Activated CD8-positive, alpha-beta T cell treated with anti-CD3 and anti-CD28 coated beads, Interleukin-2, amount 10 ng/mL, durations not matched to agents 7 days and 5 days (primary cell): ENCODE measurements around the gene DMC1. TPM values are rescaled to one million over a fixed set of nuclear protein-coding genes. Genes with fewer than 3 reads are reported as not detected.
"Not testable (repeated sequence)": the region's sequence is repeated elsewhere in the genome, so short reads cannot be mapped to it uniquely, and the experiment has no call there.

Source experiments
- ATAC-seq: fragments of 150-1000 bp; cut with Tn5 transposase; one replicate; pipeline ENCODE4 v1.10.0; 2021; ENCODE audit warnings: moderate library complexity
- CTCF ChIA-PET: fragments of 350-600 bp; sonication (Branson Sonifier 250); formaldehyde crosslinking; loops from one replicate; lab custom pipeline; 2021; ENCODE audit warnings: antibody characterized with exemption; lab: Charles Lee
- POLR2A ChIA-PET: fragments of 350-600 bp; sonication (Branson Sonifier 250); formaldehyde crosslinking; loops from one replicate; lab custom pipeline; 2021; ENCODE audit warnings: antibody characterized with exemption; lab: Charles Lee
- DNase-seq: peaks from one replicate; pipeline ENCODE4 v3.0.0-alpha.2; 2020
- H3K27ac Mint-ChIP-seq: one replicate; pipeline ENCODE4 v1.8.0; 2021; ENCODE audit warnings: mild to moderate bottlenecking, mixed read lengths
- H3K27me3 Mint-ChIP-seq: one replicate; pipeline ENCODE4 v1.8.0; 2021; ENCODE audit warnings: low read depth, mixed read lengths
- H3K36me3 Mint-ChIP-seq: one replicate; pipeline ENCODE4 v1.8.0; 2021; ENCODE audit warnings: low read depth, mixed read lengths
- H3K4me1 Mint-ChIP-seq: one replicate; pipeline ENCODE4 v1.8.0; 2021; ENCODE audit warnings: low read depth, mixed read lengths
- H3K4me3 Mint-ChIP-seq: one replicate; pipeline ENCODE4 v1.8.0; 2021; ENCODE audit warnings: mild to moderate bottlenecking, mixed read lengths
- H3K9me3 Mint-ChIP-seq: one replicate; pipeline ENCODE4 v1.8.0; 2022; ENCODE audit warnings: mixed read lengths; ENCODE audit not compliant: insufficient read depth
- total RNA-seq, 2 experiments: library from RNA; stranded (reverse); gene quantifications; one replicate each; pipeline ENCODE4 v1.2.3, GENCODE V29; 2021

The DMC1 gene
- total RNA-seq, 2 experiments from 2014 or later: 10.1 to 12.1 TPM

DNA sequence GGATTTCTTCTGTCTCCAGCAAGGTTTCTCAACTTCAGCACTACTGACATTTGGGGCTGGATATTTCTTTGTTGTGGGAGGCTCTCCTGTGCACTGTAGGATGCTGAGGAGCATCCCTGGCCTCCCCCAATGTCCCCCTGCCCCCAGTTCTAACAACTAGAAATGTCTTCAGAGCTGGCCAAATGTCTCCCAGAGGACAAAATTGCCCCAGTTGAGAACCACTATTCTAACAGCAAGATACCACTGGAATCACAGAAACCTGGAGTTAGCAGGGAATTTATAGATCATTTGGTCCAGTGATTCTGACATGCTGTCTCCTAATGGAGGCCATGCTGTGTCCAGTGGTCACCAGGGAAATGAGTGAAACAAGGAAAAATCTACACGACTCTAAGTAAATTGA is 32.2 kb upstream of the DMC1 start:
- DNase-seq (no peak), ATAC-seq (no peak)
- H3K36me3 Mint-ChIP-seq: no peaks in the 10 kb centered on the region
- ChIA-PET CTCF (no interaction called here), POLR2A (no interaction called here)
- H3K4me1 Mint-ChIP-seq: no peaks in the 10 kb centered on the region
- H3K9me3 Mint-ChIP-seq: no peaks in the 10 kb centered on the region
- H3K27ac Mint-ChIP-seq: no peak overlapping the region
- no peak overlapping the region for H3K4me3 Mint-ChIP-seq
- peaks cover 13% of the 10 kb centered on the region for H3K27me3 Mint-ChIP-seq

DNA sequence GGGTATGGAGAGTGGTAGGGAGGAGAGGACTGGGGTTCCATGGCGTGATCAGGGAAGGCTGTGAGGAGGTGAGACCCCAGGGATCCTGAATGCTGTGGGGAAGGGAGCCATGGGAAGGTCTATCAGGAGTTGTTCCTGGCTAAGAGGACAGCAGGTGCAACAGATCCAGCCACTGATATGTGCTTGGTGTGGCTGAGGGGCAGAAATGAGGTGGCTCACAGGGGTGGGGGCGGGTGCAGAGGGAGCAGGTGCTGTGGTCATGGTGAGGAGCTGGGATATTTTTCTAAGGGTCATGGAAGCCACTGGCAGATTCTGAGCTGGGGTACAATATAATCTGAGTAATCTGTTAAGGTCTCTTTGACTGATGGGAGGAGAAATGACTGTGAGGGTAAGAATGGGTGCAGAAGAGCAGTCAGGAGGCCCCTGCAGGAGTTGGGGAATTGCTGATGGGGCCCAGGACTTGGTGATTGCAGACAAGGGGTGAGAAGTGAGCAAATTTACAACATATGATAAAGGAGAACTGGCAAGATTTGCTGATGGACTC is 31.3 kb upstream of the DMC1 start:
- CTCF ChIA-PET: no interaction called here
- POLR2A ChIA-PET: no interaction called here
- Mint-ChIP-seq H3K4me1 (no peaks in the 10 kb centered on the region), H3K27ac (no peak overlapping the region), H3K9me3 (no peaks in the 10 kb centered on the region), H3K36me3 (no peaks in the 10 kb centered on the region), H3K4me3 (no peak overlapping the region), H3K27me3 (peaks cover 13% of the 10 kb centered on the region)
- no peak for DNase-seq
- ATAC-seq: no peak

DNA sequence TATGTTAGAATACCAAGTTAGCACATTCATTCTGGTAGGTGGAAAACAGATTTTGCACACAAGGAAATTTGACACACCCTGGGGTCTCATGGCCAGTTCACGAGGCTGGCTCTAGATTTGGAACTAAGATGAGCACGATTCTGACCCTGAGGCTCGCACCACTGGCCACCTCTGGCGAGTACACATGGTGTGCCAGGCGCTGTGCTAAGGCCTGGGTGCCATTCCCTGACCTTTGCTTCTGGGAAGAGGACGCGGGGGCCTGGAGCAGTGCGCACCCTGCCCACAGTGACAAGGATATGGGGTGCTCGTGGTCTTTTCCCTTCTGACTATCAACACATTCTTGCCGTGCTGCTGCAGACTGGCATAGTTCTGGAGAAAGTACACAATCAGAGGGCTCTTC is 29.5 kb upstream of the DMC1 start:
- no peak for DNase-seq
- Mint-ChIP-seq H3K9me3 (no peaks in the 10 kb centered on the region), H3K4me3 (no peak overlapping the region), H3K27me3 (peaks cover 11% of the 10 kb centered on the region), H3K27ac (no peak overlapping the region), H3K4me1 (no peaks in the 10 kb centered on the region), H3K36me3 (no peaks in the 10 kb centered on the region)
- CTCF ChIA-PET: no interaction called here
- POLR2A ChIA-PET: no interaction called here
- no peak for ATAC-seq

DNA sequence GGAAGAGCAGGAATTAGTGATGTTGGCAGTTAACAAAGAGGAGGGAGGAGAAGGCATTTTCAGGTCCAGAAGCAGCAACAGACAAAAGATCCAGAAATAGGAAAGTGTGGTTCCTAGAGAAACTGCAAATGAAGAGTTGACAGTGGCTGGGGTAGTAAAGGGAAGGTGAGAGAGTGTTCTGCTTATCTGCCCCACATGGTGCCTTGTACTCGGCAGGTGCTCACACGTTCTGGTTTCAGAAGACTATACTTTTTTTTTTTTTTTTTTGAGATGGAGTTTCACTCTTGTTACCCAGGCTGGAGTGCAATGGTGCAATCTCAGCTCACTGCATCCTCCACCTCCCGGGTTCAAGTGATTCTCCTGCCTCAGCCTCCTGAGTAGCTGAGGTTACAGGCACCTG is 12.9 kb upstream of the DMC1 start:
- CTCF ChIA-PET, ATAC-seq, H3K4me1 Mint-ChIP-seq, H3K4me3 Mint-ChIP-seq, H3K27ac Mint-ChIP-seq, POLR2A ChIA-PET, H3K27me3 Mint-ChIP-seq, H3K36me3 Mint-ChIP-seq, DNase-seq, H3K9me3 Mint-ChIP-seq: not testable (repeated sequence)

DNA sequence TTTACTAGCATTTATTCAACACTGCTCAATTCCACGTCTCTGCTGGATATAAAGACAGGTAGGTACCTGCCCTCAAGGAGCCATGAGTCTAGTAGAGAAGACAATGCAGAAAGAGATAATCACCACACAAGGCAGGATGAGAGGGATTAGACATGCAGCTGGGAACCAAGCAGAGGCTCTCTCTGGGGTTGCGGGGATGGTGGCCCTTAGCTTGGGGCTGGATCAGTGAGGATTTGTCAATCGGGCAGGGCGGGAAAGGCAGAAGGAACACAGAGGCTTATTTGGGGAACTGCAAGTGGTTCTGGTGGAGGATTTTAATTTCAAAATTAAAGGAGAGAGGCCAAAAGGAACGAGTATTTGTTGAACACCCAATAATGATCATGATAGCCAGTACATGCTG is 8.5 kb upstream of the DMC1 start:
- no peaks in the 10 kb centered on the region for H3K9me3 Mint-ChIP-seq
- ChIA-PET CTCF (no interaction called here), POLR2A (no interaction called here)
- ATAC-seq: no peak
- DNase-seq: no peak
- H3K4me1 Mint-ChIP-seq: no peaks in the 10 kb centered on the region
- no peak overlapping the region for H3K4me3 Mint-ChIP-seq
- H3K36me3 Mint-ChIP-seq: no peaks in the 10 kb centered on the region
- peaks cover 2% of the 10 kb centered on the region for H3K27me3 Mint-ChIP-seq
- H3K27ac Mint-ChIP-seq: no peak overlapping the region

DNA sequence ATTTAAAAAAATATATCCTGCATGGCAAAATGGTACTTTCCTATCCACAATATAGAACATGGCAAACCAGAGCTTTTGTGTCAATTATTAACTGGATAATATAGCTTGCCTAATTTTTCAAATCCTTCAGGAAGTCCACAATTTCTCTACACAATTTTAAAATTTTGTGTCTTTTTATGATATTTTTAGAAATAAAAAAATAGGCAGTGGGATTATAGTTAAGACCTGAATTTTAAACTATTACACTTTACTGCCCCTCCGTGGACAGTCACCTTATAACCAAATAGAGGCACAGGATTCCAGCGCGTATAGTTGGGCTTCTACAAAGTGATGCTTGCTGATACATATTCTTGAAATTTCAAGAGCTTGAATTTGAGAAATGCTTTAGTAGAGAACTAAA is 2.1 kb upstream of the DMC1 start:
- POLR2A ChIA-PET: interaction anchor here (0.8 to 1.7 kb wide), 3 partner anchors 84 to 519 kb away, joined by 3 to 6 read pairs (median 5); partner anchors contain the start of gene TOMM22
- H3K4me1 Mint-ChIP-seq: peaks cover 22% of the 10 kb centered on the region

DNA sequence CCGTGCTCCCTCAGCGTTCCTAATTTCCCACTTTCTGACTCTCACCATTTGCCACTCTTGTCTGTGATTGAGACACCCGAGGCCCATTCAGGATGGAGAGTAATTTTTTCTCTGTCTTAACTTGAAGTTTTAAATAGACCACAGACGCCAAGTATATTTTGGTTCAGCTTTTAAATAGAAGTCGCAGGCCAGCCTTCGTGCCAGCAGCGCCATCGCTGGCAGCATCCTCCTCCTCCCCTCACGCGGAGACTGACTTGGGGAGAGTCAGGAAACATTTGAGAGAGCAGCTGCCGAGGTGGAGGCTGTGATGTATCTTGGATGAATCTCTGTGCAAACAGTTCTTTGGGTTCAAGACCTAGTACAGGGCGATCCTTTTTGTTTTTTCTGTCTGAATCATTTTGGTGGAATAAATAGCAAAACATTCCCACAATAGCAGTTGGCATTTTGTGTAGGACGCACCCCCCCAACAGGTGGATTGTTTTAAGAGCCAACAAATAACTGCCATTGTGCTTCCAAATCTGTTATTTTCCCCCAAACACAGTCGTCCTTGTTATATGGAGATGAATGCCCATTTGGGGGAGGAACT is 889 bp upstream of the DMC1 start:
- H3K4me3 Mint-ChIP-seq: peak overlapping the region; percentile 85
- H3K27me3 Mint-ChIP-seq: no peaks in the 10 kb centered on the region
- peak; percentile 59 for DNase-seq
- ChIA-PET CTCF (interaction anchor here (0.7 to 3.3 kb wide), 18 partner anchors 13 to 519 kb away, joined by 3 to 35 read pairs (median 4); no protein-coding TSS in a partner anchor), POLR2A (interaction anchor here (0.9 to 1.7 kb wide), 6 partner anchors 9 to 518 kb away, joined by 3 to 5 read pairs (median 3); partner anchors contain the start of gene TOMM22)
- no peaks in the 10 kb centered on the region for H3K9me3 Mint-ChIP-seq
- peaks cover 2% of the 10 kb centered on the region for H3K36me3 Mint-ChIP-seq
- peak; percentile 32 for ATAC-seq
- peak overlapping the region; percentile 94 for H3K27ac Mint-ChIP-seq
- H3K4me1 Mint-ChIP-seq: peaks cover 22% of the 10 kb centered on the region

More for the DNA sequence above, 2.1 kb upstream of the DMC1 start:
- Mint-ChIP-seq H3K27me3 (no peaks in the 10 kb centered on the region), H3K27ac (no peak overlapping the region), H3K9me3 (no peaks in the 10 kb centered on the region), H3K4me3 (no peak overlapping the region), H3K36me3 (peaks cover 2% of the 10 kb centered on the region)
- CTCF ChIA-PET: interaction anchor here (0.7 to 3.3 kb wide), 29 partner anchors 10 to 608 kb away, joined by 3 to 35 read pairs (median 4); partner anchors contain the start of genes CBY1 and KDELR3
- peak; percentile 64 for DNase-seq
- no peak for ATAC-seq

DNA sequence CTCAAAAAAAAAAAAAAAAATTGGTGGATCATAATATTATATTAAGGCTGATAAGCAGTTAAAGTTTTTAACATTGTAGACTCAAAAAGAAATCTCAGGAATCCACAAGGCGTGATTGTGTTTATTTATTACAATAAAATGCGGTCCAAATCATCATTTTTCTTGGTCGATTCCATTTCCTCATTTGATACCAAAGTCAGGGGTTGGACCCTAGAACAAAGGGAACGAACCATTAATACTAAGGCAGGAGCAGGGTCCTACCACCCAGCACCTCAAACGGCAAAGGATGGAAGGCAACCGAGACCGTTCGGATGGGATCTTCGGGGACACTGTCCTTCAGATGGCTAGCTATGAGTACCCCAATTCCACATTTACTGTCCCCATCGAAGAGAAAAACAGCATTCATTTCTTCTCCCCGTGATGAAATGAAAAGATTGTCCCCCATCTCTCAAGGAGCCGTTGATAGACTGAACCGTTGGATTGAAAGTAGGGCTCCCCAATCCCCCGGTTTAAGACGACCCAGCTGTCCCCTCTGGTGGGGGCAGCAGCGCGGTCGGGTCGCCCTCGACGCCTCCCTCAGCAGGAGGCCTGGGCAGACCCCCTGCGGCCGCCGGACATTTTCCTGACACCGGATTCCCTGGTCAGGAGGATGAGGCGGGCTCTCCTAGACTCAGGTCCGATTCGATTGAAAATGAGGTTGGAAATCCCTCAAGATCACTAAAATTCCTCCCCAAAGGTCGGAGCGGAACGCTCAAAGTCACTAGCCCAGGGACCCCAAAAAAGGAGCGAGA is 607 bp downstream of the DMC1 start:
- H3K9me3 Mint-ChIP-seq: no peaks in the 10 kb centered on the region
- H3K4me1 Mint-ChIP-seq: peaks cover 22% of the 10 kb centered on the region
- DNase-seq: no peak
- peak overlapping the region; percentile 98 for H3K27ac Mint-ChIP-seq
- POLR2A ChIA-PET: interaction anchor here (1.6 kb wide), 1 partner anchor 63 kb away, joined by 3 read pairs; no protein-coding TSS in a partner anchor
- H3K4me3 Mint-ChIP-seq: peak overlapping the region; percentile 85
- H3K27me3 Mint-ChIP-seq: no peaks in the 10 kb centered on the region
- CTCF ChIA-PET: no interaction called here
- H3K36me3 Mint-ChIP-seq: peaks cover 5% of the 10 kb centered on the region
- peak; percentile 2 for ATAC-seq

DNA sequence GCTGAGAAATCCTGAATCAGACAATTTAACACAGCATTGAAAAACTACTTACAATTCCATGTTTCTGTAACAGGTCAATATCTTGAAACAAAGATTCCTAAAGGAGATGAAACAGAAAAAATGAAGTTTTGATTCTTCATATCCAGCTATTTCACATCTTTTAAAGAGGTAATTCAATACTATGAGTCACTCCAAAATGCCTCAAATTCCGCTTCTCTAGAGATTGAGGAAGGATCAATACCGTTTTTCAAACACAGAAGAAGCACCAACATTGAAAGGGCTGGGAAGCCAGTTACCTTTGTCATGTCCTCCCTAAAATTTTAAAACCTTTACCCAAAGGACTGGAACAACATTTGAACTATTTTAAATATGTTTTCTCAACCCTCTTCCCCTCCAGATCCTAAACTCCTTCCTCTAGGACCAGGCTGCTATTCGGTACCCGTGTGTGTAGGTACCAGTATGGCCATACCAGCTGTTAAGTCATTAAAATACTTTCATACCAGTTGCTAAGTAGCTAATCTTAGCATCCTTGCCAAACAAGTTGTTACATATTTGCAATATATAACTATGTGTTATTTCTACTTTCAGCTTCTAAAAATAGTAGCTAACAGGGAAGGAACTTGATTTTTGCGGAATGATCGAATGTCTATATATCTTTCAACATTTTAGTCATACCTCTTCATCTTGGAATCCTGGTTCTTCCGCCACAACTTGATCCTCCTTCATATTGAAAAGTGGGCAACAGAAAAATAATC is 2.3 kb downstream of the DMC1 start:
- ChIA-PET POLR2A (interaction anchor here (1.6 kb wide), 1 partner anchor 87 kb away, joined by 4 read pairs; no protein-coding TSS in a partner anchor), CTCF (interaction anchor here (1.2 kb wide), 1 partner anchor 155 kb away, joined by 4 read pairs; no protein-coding TSS in a partner anchor)
- Mint-ChIP-seq H3K9me3 (no peaks in the 10 kb centered on the region), H3K36me3 (peaks cover 5% of the 10 kb centered on the region), H3K4me1 (peaks cover 22% of the 10 kb centered on the region), H3K4me3 (no peak overlapping the region), H3K27me3 (no peaks in the 10 kb centered on the region), H3K27ac (no peak overlapping the region)
- DNase-seq: no peak
- ATAC-seq: no peak

DNA sequence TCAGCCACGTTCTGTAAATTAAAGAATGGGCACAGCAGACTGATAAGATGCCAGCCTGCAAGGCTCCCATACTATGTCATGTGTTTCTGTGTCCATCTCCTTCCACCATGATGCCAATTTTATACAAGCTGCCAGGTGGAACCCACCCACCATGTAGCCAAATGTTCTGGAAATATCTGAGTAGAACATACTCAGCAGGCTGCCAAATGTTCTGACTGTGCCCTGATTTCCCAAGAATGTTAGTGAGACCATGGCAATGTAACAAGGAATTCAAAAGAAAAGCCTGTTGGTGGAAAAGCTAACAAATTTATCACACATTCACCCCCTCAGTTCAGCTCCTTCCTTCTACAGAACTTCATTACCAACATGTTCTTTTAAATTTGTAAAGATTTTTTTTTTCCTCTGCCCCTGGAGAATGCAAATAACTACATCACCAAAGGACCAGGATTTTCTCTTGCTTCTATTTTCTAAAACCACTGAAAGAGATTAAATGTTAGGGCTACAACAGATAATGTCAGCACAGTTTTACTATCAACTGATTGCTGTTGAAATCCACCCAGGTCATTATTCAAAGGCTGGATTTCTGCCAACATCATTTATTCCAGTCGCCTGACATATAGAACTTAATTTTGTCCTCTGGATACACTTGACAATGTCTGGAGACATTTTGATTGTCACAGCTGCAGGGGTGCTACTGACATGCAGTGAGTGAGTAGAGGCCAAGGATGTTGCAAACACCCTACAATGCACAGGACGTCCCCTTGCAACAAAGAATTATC is 3.1 kb downstream of the DMC1 start:
- H3K27me3 Mint-ChIP-seq: no peaks in the 10 kb centered on the region
- no peak for DNase-seq
- H3K4me3 Mint-ChIP-seq: no peak overlapping the region
- no peak overlapping the region for H3K27ac Mint-ChIP-seq
- CTCF ChIA-PET: interaction anchor here (0.7 kb wide), 1 partner anchor 531 kb away, joined by 3 read pairs; no protein-coding TSS in a partner anchor
- H3K4me1 Mint-ChIP-seq: peaks cover 20% of the 10 kb centered on the region
- POLR2A ChIA-PET: interaction anchor here (1.6 kb wide), 1 partner anchor 86 kb away, joined by 4 read pairs; no protein-coding TSS in a partner anchor
- ATAC-seq: no peak
- peaks cover 5% of the 10 kb centered on the region for H3K36me3 Mint-ChIP-seq
- H3K9me3 Mint-ChIP-seq: no peaks in the 10 kb centered on the region

DNA sequence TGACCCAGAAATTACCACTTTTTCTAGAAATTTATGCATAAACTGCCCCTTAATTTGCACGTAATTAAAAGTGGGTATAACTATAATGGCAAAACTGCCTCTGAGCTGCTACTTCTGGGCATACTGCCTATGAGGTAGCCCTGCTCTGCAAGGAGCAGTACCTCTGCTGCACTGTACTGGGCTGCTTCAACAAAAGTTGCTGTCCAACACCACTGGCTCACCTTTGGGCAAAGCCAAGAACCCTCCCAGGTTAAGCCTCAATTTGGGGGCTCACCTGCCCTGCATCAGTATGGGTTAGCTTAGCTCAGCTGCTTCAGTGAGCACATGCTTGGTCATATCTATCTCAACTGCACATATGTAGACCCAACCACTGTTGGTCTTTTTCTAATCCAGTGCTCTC is 4.5 kb downstream of the DMC1 start:
- Mint-ChIP-seq H3K27ac (no peak overlapping the region), H3K4me1 (peaks cover 7% of the 10 kb centered on the region), H3K27me3 (no peaks in the 10 kb centered on the region), H3K36me3 (peaks cover 11% of the 10 kb centered on the region), H3K4me3 (no peak overlapping the region), H3K9me3 (no peaks in the 10 kb centered on the region)
- ChIA-PET CTCF (no interaction called here), POLR2A (no interaction called here)
- no peak for DNase-seq
- no peak for ATAC-seq
